Transverse colon (tissue), 4 donors: ENCODE measurements around the gene MMP25. TPM values are rescaled to one million over a fixed set of nuclear protein-coding genes. Genes with fewer than 3 reads are reported as not detected.

Experiments
- DNase-seq: peaks from one replicate; pipeline ENCODE4 v3.0.0-alpha.2; 2019
- H3K27ac ChIP-seq, 4 donors: fragments of 200-600 bp; sonication (generic); 2 replicates each; pipeline ENCODE4 v1.5.1; 2016 to 2018; ENCODE audit warnings: inconsistent platforms in 4 of 4
- H3K27me3 ChIP-seq: fragments of 200-600 bp; sonication (generic); 2 replicates; pipeline ENCODE4 v1.5.1; 2017; ENCODE audit warnings: inconsistent platforms
- H3K36me3 ChIP-seq, 4 donors: fragments of 200-600 bp; sonication (generic); 2 replicates each; pipeline ENCODE4 v1.5.1; 2017 to 2019; ENCODE audit warnings: inconsistent platforms in 4 of 4
- H3K4me1 ChIP-seq, 4 donors: fragments of 200-600 bp; sonication (generic); 2 replicates each; pipeline ENCODE4 v1.5.1; 2017 to 2020; ENCODE audit warnings: inconsistent platforms in 4 of 4
- H3K4me3 ChIP-seq, 4 donors: fragments of 200-600 bp; sonication (generic); 1 replicate in 1 of 4; 2 replicates in 3 of 4; pipeline versions ENCODE4 v1.5.1 to v1.6.1; 2017 to 2019; ENCODE audit warnings: inconsistent platforms in 4 of 4
- H3K9me3 ChIP-seq, 2 donors: fragments of 200-600 bp; sonication (generic); 2 replicates each; pipeline ENCODE4 v1.5.1; 2017 to 2019; ENCODE audit warnings: inconsistent platforms in 2 of 2
- EP300 ChIP-seq: sonication (generic); formaldehyde crosslinking; IDR thresholded peaks from one replicate; pipeline ENCODE4 v1.6.1; 2017; ENCODE audit warnings: antibody characterized with exemption, low read depth
- POLR2A ChIP-seq: fragments of 450-650 bp; IDR thresholded peaks from one replicate; pipeline ENCODE4 v1.6.1; 2016; ENCODE audit warnings: antibody characterized with exemption, mild to moderate bottlenecking, moderate library complexity
- POLR2AphosphoS5 ChIP-seq, 3 donors: sonication (generic); formaldehyde crosslinking; IDR thresholded peaks; one replicate each; pipeline ENCODE4 v1.6.1; 2016; ENCODE audit warnings: antibody characterized with exemption in 3 of 3
- WGBS, 2 donors: methylation state at CpG; one replicate each; pipeline ENCODE4 v1.1.5; 2018; ENCODE audit warnings: low coverage in 1 of 2; 5-methylcytosine and 5-hydroxymethylcytosine counted together
- in situ Hi-C, 4 donors: fragments of 200-750 bp; cut with MboI; loops; one replicate each; pipeline versions ENCODE4 v1.15.0 to v1.15.1; 2017; ENCODE audit warnings: low sequenced_read_pairs in 3 of 4, low pct_ligation_motif_present in 1 of 4, low pct_unique_long_range_greater_than_20kb in 1 of 4
- intact Hi-C: fragments of 100-400 bp; cut with DNase I; formaldehyde crosslinking; loops from one replicate; pipeline ENCODE4 v1.15.1; 2023; ENCODE audit warnings: low total_unique reads
- total RNA-seq, 4 donors: library from RNA; depleted of rRNA; stranded (reverse); fragments of >200 nt; gene quantifications; one replicate each; pipeline ENCODE4 v1.1.0, GENCODE V29; 2016
- TF ChIP-seq, protein P1 (sequence below), 5 experiments: fragments of 200-600 bp in 3 of 5; fragments of 450-650 bp in 2 of 5; sonication (generic) in 3 of 5; IDR thresholded peaks; 1 replicate in 2 of 5; 2 replicates in 3 of 5; pipeline ENCODE4 v1.5.1; 2016 to 2017; ENCODE audit warnings: antibody characterized with exemption in 5 of 5, inconsistent platforms in 3 of 5, mild to moderate bottlenecking in 2 of 5, moderate library complexity in 1 of 5

Gene MMP25, protein sequence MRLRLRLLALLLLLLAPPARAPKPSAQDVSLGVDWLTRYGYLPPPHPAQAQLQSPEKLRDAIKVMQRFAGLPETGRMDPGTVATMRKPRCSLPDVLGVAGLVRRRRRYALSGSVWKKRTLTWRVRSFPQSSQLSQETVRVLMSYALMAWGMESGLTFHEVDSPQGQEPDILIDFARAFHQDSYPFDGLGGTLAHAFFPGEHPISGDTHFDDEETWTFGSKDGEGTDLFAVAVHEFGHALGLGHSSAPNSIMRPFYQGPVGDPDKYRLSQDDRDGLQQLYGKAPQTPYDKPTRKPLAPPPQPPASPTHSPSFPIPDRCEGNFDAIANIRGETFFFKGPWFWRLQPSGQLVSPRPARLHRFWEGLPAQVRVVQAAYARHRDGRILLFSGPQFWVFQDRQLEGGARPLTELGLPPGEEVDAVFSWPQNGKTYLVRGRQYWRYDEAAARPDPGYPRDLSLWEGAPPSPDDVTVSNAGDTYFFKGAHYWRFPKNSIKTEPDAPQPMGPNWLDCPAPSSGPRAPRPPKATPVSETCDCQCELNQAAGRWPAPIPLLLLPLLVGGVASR
- total RNA-seq: 1 to 10 TPM in 3 of 4 donors, not detected in 1; 1.6 to 9.4 (median 1.8) TPM

DNA sequence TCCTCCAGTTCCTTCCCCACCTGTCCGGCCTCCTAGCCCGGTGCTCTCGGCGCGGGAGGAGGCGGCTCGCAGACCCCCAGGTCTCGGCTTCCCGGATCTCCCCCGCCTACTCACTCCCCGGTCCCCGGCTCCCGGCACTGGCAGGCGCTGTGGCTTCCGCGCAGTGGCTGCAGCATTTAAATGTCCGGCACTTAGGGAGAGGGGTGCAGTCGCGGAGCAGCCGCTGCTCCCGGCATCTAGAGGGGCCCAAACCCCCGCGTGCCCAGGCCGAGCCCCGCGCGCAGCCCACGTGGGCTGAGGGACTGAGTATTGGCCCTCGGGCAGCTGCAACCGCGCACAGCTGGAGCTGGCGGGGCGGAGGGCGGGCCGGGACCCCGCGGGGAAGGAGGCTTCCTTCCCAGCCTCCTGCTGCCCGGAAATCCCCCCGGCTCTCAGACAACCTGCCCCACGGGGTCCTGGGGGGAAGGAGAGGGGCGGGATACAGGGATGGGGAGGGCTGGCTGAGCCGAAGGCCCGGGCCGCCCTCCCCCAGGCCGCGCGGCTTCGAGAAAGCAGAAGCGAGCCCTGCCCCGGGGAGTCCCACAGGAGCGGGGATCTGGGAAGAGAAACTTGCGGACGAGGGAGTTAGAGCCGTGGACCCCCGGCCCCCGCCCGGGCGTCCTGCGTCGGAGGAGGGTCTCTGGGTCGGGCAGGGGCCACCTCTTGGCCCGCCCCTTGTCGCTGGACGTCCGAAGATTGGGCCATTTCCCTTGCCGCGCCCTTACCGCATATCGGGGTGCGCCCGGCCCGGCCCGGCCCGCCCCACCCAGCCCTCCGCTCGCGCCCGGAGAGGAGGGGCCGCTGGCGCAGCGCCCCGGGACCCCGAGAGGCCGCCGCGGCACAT, at the start of gene MMP25:
MMP25 (plus strand) TSS at position 804 of the 883 bp plus-strand sequence. CDS start 357 bp downstream, outside the sequence.
- no peak for TF ChIP-seq POLR2AphosphoS5 (IDR thresholded peaks at IDR 0.05)
- TF ChIP-seq, protein P1, sequence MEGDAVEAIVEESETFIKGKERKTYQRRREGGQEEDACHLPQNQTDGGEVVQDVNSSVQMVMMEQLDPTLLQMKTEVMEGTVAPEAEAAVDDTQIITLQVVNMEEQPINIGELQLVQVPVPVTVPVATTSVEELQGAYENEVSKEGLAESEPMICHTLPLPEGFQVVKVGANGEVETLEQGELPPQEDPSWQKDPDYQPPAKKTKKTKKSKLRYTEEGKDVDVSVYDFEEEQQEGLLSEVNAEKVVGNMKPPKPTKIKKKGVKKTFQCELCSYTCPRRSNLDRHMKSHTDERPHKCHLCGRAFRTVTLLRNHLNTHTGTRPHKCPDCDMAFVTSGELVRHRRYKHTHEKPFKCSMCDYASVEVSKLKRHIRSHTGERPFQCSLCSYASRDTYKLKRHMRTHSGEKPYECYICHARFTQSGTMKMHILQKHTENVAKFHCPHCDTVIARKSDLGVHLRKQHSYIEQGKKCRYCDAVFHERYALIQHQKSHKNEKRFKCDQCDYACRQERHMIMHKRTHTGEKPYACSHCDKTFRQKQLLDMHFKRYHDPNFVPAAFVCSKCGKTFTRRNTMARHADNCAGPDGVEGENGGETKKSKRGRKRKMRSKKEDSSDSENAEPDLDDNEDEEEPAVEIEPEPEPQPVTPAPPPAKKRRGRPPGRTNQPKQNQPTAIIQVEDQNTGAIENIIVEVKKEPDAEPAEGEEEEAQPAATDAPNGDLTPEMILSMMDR (IDR thresholded peaks at IDR 0.05): no peak
- no peak for TF ChIP-seq POLR2A
- no peak for TF ChIP-seq EP300
- in situ Hi-C loops: loop anchor here in 1 of 4 donors (25.0 kb wide), 1 partner anchor 91 kb away; the partner anchor contains the start of gene ZNF213
- H3K4me3 ChIP-seq: peak within 1 kb of the TSS in 3 of 4 donors; percentile 7 to 53 (median 25)
- no peak within 1 kb of the TSS for H3K27ac ChIP-seq
- H3K27me3 ChIP-seq: peaks cover 87% of the 10 kb centered on the region
- peaks cover 0 to 22% (median 21%) of the 10 kb centered on the region in 4 donors for H3K4me1 ChIP-seq
- H3K9me3 ChIP-seq: no peaks in the 10 kb centered on the region
- intact Hi-C loops: no loop called here
- no peaks in the 10 kb centered on the region for H3K36me3 ChIP-seq
- 2% methylated on average over 72 of the region's 86 CpGs; no CpG with 5 or more reads in 1 of the 2 donors for WGBS, 2 donors
- DNase-seq: peak; percentile 37

DNA sequence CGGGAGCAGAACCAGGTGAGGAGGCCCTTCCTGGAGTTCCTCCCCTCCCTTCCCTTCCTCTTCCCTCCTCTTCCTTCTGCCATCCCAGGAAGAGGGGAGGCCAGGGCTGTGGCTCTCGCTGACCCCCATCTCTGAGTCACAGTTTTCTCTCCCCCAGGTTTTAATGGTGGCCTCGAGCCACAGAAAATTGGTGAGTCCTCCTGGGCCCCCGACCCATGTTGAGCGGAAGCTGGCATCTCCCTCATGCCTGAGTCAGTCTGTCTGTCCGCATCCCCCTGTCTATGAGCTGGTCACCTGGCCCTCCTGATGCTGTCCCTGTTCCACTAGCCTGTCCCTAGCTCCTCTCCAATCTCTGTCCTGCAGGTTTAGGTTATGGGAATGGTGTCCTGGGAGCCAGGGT, 46.4 kb upstream of the MMP25 start:
- 87% methylated on average over 6 of the region's 6 CpGs; no CpG with 5 or more reads in 1 of the 2 donors for WGBS, 2 donors
- Histone ChIP-seq H3K27me3 (peaks cover 6% of the 10 kb centered on the region), H3K9me3 (no peaks in the 10 kb centered on the region), H3K4me3 (no peak overlapping the region), H3K36me3 (no peaks in the 10 kb centered on the region), H3K27ac (no peak overlapping the region), H3K4me1 (peaks cover 0 to 7% (median 3%) of the 10 kb centered on the region in 4 donors)
- no peak for DNase-seq
- intact Hi-C loops: no loop called here
- in situ Hi-C loops: no loop called here
- TF ChIP-seq POLR2AphosphoS5 (IDR thresholded peaks at IDR 0.05) (no peak), EP300 (no peak), POLR2A (no peak)
- TF ChIP-seq, protein P1 (IDR thresholded peaks at IDR 0.05): no peak

DNA sequence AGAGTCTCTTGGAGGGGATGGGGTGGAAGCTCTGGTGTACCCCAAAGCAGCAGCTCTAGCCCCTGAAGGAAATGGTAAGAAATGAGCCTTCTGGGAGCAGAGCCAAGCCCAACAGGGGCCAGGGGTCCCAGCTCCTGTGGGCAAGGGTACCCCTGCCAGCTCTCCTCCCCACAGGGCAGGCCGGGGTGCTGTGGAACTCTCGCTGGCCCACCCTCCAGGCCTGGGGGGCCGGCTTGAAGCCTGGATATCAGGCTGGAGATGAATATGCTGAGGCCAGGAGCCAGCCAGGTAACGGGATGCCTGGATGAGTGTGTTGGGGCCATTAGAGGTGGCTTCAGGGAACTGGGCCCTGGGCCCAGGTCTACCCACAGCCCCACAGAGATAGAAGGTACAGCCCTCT, 45.8 kb upstream of the MMP25 start:
- no peak overlapping the region for H3K27ac ChIP-seq
- in situ Hi-C loops (no loop called here), intact Hi-C loops (no loop called here)
- WGBS, 2 donors: 83% methylated on average over 4 of the region's 4 CpGs; no CpG with 5 or more reads in 1 of the 2 donors
- H3K27me3 ChIP-seq: peaks cover 9% of the 10 kb centered on the region
- H3K4me1 ChIP-seq: peaks cover 0 to 8% (median 4%) of the 10 kb centered on the region in 4 donors
- H3K36me3 ChIP-seq: no peaks in the 10 kb centered on the region
- DNase-seq: no peak
- TF ChIP-seq POLR2AphosphoS5 (IDR thresholded peaks at IDR 0.05) (no peak), POLR2A (no peak), EP300 (no peak)
- TF ChIP-seq, protein P1 (IDR thresholded peaks at IDR 0.05): no peak
- H3K9me3 ChIP-seq: no peaks in the 10 kb centered on the region
- no peak overlapping the region for H3K4me3 ChIP-seq
